A549 (cell line): Measurements from ENCODE around the gene PVRIG. TPM values are rescaled to one million over a fixed set of nuclear protein-coding genes. Genes with fewer than 3 reads are reported as not detected.
"Not testable (repeated sequence)": the region's sequence is repeated elsewhere in the genome, so short reads cannot be mapped to it uniquely, and the experiment has no call there.

ENCODE experiments used
- ATAC-seq, 2 experiments: fragments of 200-7000 bp in 1 of 2; fragments of >200 bp in 1 of 2; cut with Nextera tagmentation in 1 of 2; cut with Tn5 transposase in 1 of 2; 3 replicates each; pipeline versions ENCODE4 v1.8.0 to v1.9.1; 2018 to 2020; ENCODE audit warnings: mild to moderate bottlenecking in 1 of 2, moderate library complexity in 1 of 2
- CTCF ChIA-PET: fragments of 300-600 bp; sonication (Branson Sonifier 250); formaldehyde crosslinking; extraction: SDS; loops from one replicate; lab custom pipeline; 2021; ENCODE audit warnings: antibody characterized with exemption, inconsistent platforms; lab: Yijun Ruan, JAX
- POLR2A ChIA-PET: fragments of 350-600 bp; formaldehyde crosslinking; extraction: SDS; loops from one replicate; lab custom pipeline; 2021; ENCODE audit warnings: antibody characterized with exemption, inconsistent platforms; lab: Yijun Ruan, JAX
- DNase-seq, 2 experiments: peaks; one replicate each; pipeline versions ENCODE4 v3.0.0 to v3.0.0-alpha.2; 2011 to 2016; ENCODE audit warnings: low read depth in 1 of 2, low spot score in 1 of 2
- FAIRE-seq: peaks from 2 replicates; lab custom pipeline; 2011; peaks lifted over from hg19 to GRCh38; lab: Jason Lieb, UNC
- H3K27ac ChIP-seq, 2 experiments: fragments of >200 bp; sonication (Bioruptor Twin); formaldehyde crosslinking; 3 replicates each; pipeline ENCODE4 v1.5.1; 2016 to 2017
- H3K4me1 ChIP-seq: fragments of >200 bp; sonication (Bioruptor Twin); formaldehyde crosslinking; 3 replicates; pipeline ENCODE4 v1.6.1; 2016
- H3K4me2 ChIP-seq: fragments of >200 bp; sonication (Bioruptor Twin); formaldehyde crosslinking; 3 replicates; pipeline ENCODE4 v1.6.1; 2016
- H3K4me3 ChIP-seq: fragments of >200 bp; sonication (Bioruptor Twin); formaldehyde crosslinking; 3 replicates; pipeline ENCODE4 v1.5.1; 2016
- H3K9me3 ChIP-seq: fragments of >200 bp; sonication (Bioruptor Twin); formaldehyde crosslinking; 3 replicates; pipeline ENCODE4 v1.6.1; 2016
- BCL3 ChIP-seq: fragments of >200 bp; sonication (Bioruptor Twin); formaldehyde crosslinking; IDR thresholded peaks from 3 replicates; pipeline ENCODE4 v1.6.1; 2016
- CHD2 ChIP-seq: fragments of 150-350 bp; IDR thresholded peaks from 2 replicates; pipeline ENCODE4 v1.6.1; 2014; ENCODE audit warnings: low read length; ENCODE audit not compliant: partially characterized antibody
- EHMT2 ChIP-seq: fragments of 200-600 bp; sonication (generic); IDR thresholded peaks from 2 replicates; pipeline ENCODE4 v1.6.1; 2016; ENCODE audit warnings: antibody characterized with exemption, low read depth, mild to moderate bottlenecking, moderate library complexity
- FOSL2 ChIP-seq, 2 experiments: fragments of 450-650 bp in 1 of 2; fragments of >200 bp in 1 of 2; sonication (Bioruptor Twin) in 1 of 2; formaldehyde crosslinking; IDR thresholded peaks; 2 replicates each; pipeline versions ENCODE4 v1.5.0 to v1.6.1; 2016 to 2020; ENCODE audit warnings: mild to moderate bottlenecking in 1 of 2, moderate library complexity in 1 of 2
- HDAC2 ChIP-seq: fragments of 200-600 bp; sonication (generic); IDR thresholded peaks from 2 replicates; pipeline ENCODE4 v1.6.1; 2016
- HOXB5 ChIP-seq: fragments of 250-450 bp; sonication (Bioruptor Pico); IDR thresholded peaks from 2 replicates; pipeline ENCODE4 v1.5.0; 2020; ENCODE audit warnings: mild to moderate bottlenecking, moderate library complexity
- JUN ChIP-seq, 2 experiments: fragments of >200 bp; sonication (Bioruptor Twin); formaldehyde crosslinking; IDR thresholded peaks; 2 replicates in 1 of 2; 3 replicates in 1 of 2; pipeline ENCODE4 v1.6.1; 2016 to 2017
- MAFK ChIP-seq: fragments of 450-650 bp; IDR thresholded peaks from 2 replicates; pipeline ENCODE4 v1.6.1; 2014; ENCODE audit not compliant: partially characterized antibody
- MAX ChIP-seq: IDR thresholded peaks from 2 replicates; pipeline ENCODE4 v1.6.1; 2012
- MYC ChIP-seq: IDR thresholded peaks from 2 replicates; pipeline ENCODE4 v1.6.1; 2012; ENCODE audit warnings: mild to moderate bottlenecking, inconsistent platforms, low read length, improper control_type of control experiment, borderline replicate concordance
- NFE2L2 ChIP-seq: fragments of 150-350 bp; conservative IDR thresholded peaks from 2 replicates; pipeline ENCODE4 v1.6.1; 2014; ENCODE audit warnings: low read length
- RCOR1 ChIP-seq: fragments of 150-350 bp; IDR thresholded peaks from 2 replicates; pipeline ENCODE4 v1.6.1; 2014; ENCODE audit warnings: antibody characterized with exemption, low read length, low read depth
- whole genome bisulfite sequencing: methylation state at CpG from one replicate; pipeline ENCODE4 v1.1.6; 2017; ENCODE audit errors: missing lambda C conversion rate; 5-methylcytosine and 5-hydroxymethylcytosine counted together
- polyA plus RNA-seq, 4 experiments: library from polyadenylated mRNA; depleted of rRNA in 3 of 4; stranded (reverse); fragments of >200 nt; fragmentation: RNase III in 1 of 4; extraction: RNeasy Plus Mini Kit Qiagen cat#74134 plus additional on column Dnase treatment in 1 of 4; gene quantifications; 2 replicates in 3 of 4; 3 replicates in 1 of 4; pipeline ENCODE4 v1.2.3, GENCODE V29; 2011 to 2017

PVRIG gene
- polyA plus RNA-seq, 2 of the 4 experiments (the other 2 are of a cell fraction): not detected

- TF ChIP-seq HDAC2: no peak
- TF ChIP-seq JUN (IDR thresholded peaks at IDR 0.05): no peak
- TF ChIP-seq CHD2: no peak
- TF ChIP-seq HOXB5 (CRISPR knock-in tag): no peak
- no peak for TF ChIP-seq RCOR1
- TF ChIP-seq BCL3: no peak
- no peak for TF ChIP-seq MYC
- no peak for TF ChIP-seq EHMT2
Observed at GRCh38 chr7:100222445-100223132, 2.8 kb downstream of the PVRIG start (continued).

- CTCF ChIA-PET: interaction anchor here (1.4 kb wide), 1 partner anchor 91 kb away, joined by 3 read pairs; no protein-coding TSS in a partner anchor
- FAIRE-seq, H3K4me1 ChIP-seq, DNase-seq, POLR2A ChIA-PET, H3K27ac ChIP-seq, H3K4me3 ChIP-seq, H3K4me2 ChIP-seq, ATAC-seq, H3K9me3 ChIP-seq: not testable (repeated sequence)
- 94% methylated on average over 11 of the region's 17 CpGs for WGBS
Observed at GRCh38 chr7:100223376-100223927, 3.7 kb downstream of the PVRIG start.

- FAIRE-seq, H3K27ac ChIP-seq, H3K4me3 ChIP-seq, H3K4me2 ChIP-seq, POLR2A ChIA-PET, ATAC-seq, H3K4me1 ChIP-seq, H3K9me3 ChIP-seq, DNase-seq: not testable (repeated sequence)
- WGBS: 91% methylated on average over 6 of the region's 6 CpGs
- CTCF ChIA-PET: interaction anchor here (0.6 kb wide), 1 partner anchor 12 kb away, joined by 3 read pairs; no protein-coding TSS in a partner anchor
Observed at GRCh38 chr7:100224891-100225290, 5.1 kb downstream of the PVRIG start.

GRCh38 chr7:100234660-100235317 is 15.0 kb downstream of the PVRIG start:
- H3K9me3 ChIP-seq, H3K27ac ChIP-seq, H3K4me2 ChIP-seq, ATAC-seq, POLR2A ChIA-PET, H3K4me3 ChIP-seq, FAIRE-seq, DNase-seq: not testable (repeated sequence)
- 83% methylated on average over 8 of the region's 8 CpGs for WGBS
- CTCF ChIA-PET: interaction anchor here (0.6 to 1.4 kb wide), 2 partner anchors 78 to 104 kb away, joined by 3 to 4 read pairs; no protein-coding TSS in a partner anchor
- H3K4me1 ChIP-seq: peaks cover 13% of the 10 kb centered on the region

GRCh38 chr7:100239975-100240374 is 20.2 kb downstream of the PVRIG start:
- WGBS: 90% methylated on average over 7 of the region's 7 CpGs

GRCh38 chr7:100243385-100243784 is 23.6 kb downstream of the PVRIG start:
- ChIA-PET POLR2A (interaction anchor here (0.7 kb wide), 1 partner anchor 8 kb away, joined by 4 read pairs; no protein-coding TSS in a partner anchor), CTCF (interaction anchor here (1.0 kb wide), 1 partner anchor 164 kb away, joined by 3 read pairs; no protein-coding TSS in a partner anchor)
- peak overlapping the region; percentile 86 to 96 for H3K27ac ChIP-seq
- H3K4me1 ChIP-seq: peaks cover 72% of the 10 kb centered on the region
- peak; percentile 53 to 89 for DNase-seq
- peak overlapping the region; percentile 56 for H3K4me2 ChIP-seq
- H3K9me3 ChIP-seq; ATAC-seq; TF ChIP-seq FOSL2 (IDR thresholded peaks at IDR 0.05): not testable (repeated sequence)
- 51% methylated on average over 10 of the region's 12 CpGs for WGBS
- 0 out of 2 replicates have a peak, but pooled peaks have one; percentile 21 for TF ChIP-seq MAX
- peak; percentile 64 for TF ChIP-seq FOSL2 (CRISPR knock-in tag; IDR thresholded peaks at IDR 0.05)
- TF ChIP-seq MAFK: peak; percentile 98
- peak; percentile 82 for TF ChIP-seq NFE2L2
- TF ChIP-seq, all 56 proteins: peak for 4; not testable (repeated sequence) for 52
- H3K4me3 ChIP-seq, FAIRE-seq: not testable (repeated sequence)

More at GRCh38 chr7:100239975-100240374, 20.2 kb downstream of the PVRIG start:
- H3K9me3 ChIP-seq, CTCF ChIA-PET, POLR2A ChIA-PET, DNase-seq, ATAC-seq, H3K4me2 ChIP-seq, H3K4me3 ChIP-seq, FAIRE-seq: not testable (repeated sequence)
- H3K4me1 ChIP-seq: peaks cover 51% of the 10 kb centered on the region
- peak overlapping the region in 1 of 2 experiments; percentile 49; a peak in 3 of 6 replicates for H3K27ac ChIP-seq

- DNase-seq: peak in 1 of 2 experiments; percentile 64
- CTCF ChIA-PET, POLR2A ChIA-PET, ATAC-seq, H3K4me3 ChIP-seq, FAIRE-seq, H3K9me3 ChIP-seq: not testable (repeated sequence)
- 30% methylated on average over 9 of the region's 9 CpGs for WGBS
- H3K27ac ChIP-seq: peak overlapping the region; percentile 86 to 96
- H3K4me2 ChIP-seq: peak overlapping the region; percentile 47
- H3K4me1 ChIP-seq: peaks cover 82% of the 10 kb centered on the region
Observed at GRCh38 chr7:100244988-100245605, 25.3 kb downstream of the PVRIG start.
